Right ventricle myocardium inferior (tissue), 1 donor: ENCODE data around the gene MPND. TPM values are rescaled to one million over a fixed set of nuclear protein-coding genes. Genes with fewer than 3 reads are reported as not detected.

ENCODE experiments used
- ATAC-seq: fragments of 200-7000 bp; cut with Tn5 transposase; one replicate; pipeline ENCODE4 v1.9.1; 2020; ENCODE audit warnings: mild to moderate bottlenecking, moderate library complexity
- DNase-seq: peaks from one replicate; pipeline ENCODE4 v3.0.0; 2021; ENCODE audit errors: missing footprints
- intact Hi-C: fragments of 100-400 bp; cut with DNase I; formaldehyde crosslinking; loops from one replicate; pipeline ENCODE4 v1.11.0; 2022
- total RNA-seq: library from RNA; stranded (reverse); fragmentation: NEBNext Ultra II Directional; extraction: Animal tissue kit (Norgen Biotek cat#: 25700); gene quantifications from one replicate; pipeline ENCODE4 v1.2.1, GENCODE V29; 2021
- donor health status: DM: no; HTN: yes; CAD: no; lungs with severe emphysema.

MPND gene
- total RNA-seq, 1 donor from 2014 or later, result 21.0 TPM

DNA sequence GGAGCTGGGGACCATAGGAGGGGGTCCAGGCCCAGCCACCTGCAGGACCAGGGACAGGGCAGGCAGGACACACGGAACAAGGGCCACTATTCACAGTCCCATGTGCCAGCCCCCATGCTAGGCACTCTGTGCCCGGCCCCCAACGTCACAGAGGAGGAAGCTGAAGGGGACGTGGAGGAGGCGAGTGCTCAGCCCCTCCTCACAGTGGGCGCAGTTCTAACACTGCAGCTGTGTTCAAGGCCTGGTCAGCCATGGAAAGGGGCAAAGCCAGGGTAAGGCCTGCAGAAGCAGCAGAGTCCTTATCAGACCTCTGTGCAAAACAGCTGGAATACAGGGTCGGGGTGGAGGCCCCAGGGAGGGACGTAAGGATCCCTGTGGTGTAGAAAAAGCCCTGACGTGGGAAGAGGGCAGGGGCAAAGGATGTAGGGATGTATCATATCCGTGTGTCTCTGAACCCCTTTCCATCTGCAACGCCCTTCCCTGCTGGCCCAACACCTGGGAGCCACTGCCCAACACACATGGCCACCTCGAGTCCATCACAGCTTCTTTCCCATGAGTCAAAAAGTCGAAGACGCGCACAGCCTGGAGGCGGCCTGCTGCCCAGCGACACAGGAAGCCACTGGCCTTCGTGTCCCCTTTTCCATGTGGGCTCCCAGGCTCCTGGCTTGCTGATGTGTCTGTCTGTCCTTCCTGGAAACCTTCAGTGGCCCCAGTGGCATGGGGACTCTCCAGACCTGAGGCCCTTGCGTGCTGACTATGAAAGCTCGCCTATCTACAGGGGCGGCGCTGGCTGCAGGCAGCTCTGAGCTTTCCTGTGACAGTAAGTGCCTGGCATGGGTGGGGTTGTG lies 29.0 kb downstream of the MPND start:
- DNase-seq (no peak), ATAC-seq (no peak)
- intact Hi-C loops, result no loop called here

DNA sequence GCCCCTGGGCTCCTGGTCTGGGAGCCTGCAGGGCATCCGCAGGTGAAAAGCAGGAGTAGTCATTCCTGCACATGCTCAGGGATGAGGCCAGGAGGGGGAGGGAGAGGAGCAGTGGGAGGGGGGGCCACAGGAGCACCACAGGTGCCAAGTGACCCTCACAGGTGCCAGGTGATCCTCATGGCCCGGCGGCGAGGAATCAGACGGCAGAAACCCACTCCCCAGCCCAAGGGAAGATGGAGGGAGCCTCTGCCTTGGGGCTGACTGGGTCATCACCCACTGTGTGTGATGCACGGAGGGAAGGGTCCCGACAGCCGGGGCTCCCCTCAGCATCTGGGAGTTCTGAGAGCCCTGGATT lies 29.6 kb downstream of the MPND start:
- DNase-seq (no peak), ATAC-seq (no peak)
- intact Hi-C loops, result no loop called here

DNA sequence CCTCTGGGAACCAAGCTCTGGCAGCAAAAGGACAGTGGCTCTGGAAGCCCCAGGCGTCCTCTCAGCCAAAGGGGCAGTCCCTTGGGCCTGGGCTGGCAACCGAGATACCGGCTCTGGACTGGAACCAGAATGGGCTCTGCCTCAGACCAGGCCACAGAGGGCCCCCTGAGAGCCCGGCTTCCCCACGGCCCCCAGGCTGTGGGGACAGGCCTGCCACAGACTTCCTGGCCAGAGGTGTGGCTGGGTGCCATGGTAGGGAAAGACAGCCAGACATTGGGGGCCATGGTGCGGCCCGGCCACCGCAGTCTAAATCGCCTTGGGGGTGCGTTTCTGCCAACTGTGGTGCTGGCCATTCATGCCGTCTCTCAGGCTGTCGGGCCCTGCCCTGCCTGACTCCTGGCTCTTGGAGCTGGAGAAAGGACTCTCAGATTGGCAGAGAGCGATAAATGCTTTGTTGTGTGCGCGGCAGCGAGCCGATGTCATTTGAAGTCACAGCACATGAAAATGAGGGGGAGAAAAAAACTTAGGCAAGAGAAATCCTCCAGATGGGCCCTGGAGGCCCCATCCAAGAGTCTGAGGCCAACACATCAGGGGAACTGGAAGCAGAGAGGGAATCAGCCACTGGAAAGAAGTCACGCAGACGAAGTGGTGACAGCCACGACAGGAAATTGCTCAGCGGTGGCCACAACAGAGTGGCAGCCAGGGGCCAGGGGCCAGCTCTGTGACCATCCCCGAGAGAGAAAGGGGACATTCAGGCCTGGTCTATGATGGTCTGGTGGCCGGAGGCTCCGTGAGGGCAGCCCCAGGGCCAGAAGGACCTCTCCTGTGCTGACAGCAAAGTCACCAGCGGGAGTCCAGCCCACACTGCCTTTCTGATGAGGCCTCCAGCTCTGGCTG lies 30.5 kb downstream of the MPND start:
- DNase-seq, result peak; percentile 79
- peak; percentile 50 for ATAC-seq
- intact Hi-C loops, result loop anchor here (2.0 kb wide), 1 partner anchor 27 kb away; the partner anchor contains the start of gene SH3GL1

DNA sequence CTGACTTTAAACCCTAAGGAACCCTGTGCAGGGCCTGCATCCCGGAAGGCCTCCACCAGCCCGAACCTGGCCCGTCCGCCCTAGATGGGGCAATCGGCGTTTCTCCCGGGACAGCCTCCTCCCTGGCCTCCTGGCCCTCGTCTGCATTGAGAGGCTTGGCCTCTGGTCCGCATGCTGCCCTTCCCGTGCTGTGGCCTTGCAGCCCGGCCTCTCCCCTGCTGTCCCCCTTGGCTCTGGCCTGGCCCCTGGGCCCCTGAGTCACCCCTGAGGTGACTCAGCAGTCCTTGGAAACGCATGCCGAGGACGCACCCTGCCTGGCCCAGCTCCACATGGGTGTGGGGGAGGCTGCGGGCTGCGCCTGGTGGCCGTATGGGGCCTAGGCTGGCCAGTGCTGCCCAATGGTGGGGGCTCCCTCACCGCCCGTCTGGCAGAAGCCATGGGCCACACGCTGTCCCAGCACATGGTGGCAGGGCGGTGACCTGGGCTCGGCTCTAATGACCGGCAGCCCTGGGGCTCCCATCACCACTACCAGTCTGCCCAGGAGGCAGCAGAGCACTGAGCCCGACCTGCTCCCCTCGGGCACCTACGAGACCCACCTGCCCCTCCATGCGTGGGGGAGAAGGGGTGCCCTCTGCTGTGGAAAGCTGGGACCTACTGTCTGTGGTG lies 31.3 kb downstream of the MPND start:
- DNase-seq (peak; percentile 92), ATAC-seq (peak; percentile 84)
- intact Hi-C loops, result loop anchor here (2.0 kb wide), 1 partner anchor 26 kb away; the partner anchor contains the start of gene SH3GL1

DNA sequence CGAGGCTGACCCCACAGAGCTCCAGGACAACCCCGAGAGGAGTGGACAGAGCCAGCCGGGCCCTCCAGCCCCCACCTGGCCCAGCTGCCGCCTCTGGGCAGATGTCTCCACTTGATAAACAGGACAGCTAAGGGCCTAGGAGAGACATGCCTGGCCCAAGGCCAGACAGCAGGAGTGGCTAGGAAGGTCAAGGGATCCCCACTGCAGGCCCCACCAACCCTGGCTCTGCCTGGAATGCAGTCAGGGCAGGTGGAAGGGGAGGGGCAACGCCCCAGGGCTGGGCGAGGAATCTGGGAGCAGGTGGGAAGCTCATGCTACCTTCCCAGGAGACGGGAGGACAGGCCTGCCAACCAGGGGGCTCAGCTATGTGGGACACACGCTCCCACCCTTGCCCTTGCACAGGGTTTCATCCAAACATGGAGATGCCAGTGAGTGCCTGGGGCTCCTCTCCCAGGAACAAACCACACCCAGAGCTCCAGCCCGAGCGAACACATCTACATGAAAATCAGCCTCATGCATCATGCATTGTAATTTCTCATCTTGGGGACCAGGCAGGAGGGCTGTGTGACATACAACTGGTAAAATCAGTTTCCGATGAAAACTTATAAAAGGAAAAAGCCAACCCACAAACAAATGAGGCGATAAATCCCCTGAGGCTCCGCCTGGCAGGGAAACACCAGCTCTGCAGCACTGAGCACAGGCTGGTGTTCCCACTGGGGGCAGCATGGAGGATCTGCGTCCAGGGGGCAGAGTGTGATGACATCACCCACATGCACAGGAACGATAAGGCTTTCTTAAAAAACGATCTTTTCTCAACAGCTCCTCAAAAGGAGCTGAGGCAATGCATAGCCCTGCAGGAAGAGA lies 32.0 kb downstream of the MPND start:
- DNase-seq, result no peak
- ATAC-seq, result peak; percentile 1
- intact Hi-C loops, result loop anchor here (2.0 kb wide), 1 partner anchor 25 kb away; the partner anchor contains the start of gene SH3GL1

DNA sequence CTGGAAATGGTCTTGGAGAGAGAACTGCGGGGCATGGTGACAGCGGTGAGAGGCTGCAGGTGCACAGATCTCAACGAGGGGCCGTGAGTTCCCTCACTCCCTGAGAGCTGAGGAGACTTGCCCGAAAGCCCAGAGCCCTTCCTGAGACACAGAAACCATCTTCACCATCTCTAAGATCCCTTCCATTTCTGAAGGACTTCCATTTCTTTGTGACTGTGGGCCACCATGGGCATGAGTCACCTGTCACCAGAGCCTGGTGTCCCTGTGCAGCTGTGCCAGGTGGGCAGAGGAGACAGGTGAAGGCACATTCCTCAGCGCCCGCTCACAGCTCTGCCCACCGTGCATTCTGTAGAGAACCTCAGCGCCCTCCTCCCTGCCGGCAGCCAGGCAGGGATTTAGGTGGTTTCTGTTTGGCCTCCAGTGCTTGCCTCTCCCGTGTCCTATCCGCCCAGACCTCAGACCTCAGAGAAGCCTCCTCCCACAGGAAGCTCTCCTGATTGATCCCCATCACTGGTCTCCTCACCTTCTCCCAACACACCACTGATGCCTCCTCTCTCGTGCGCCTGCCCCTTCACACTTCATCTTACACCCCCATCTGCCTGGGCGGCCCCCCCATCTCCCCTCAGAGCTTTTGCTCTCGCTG lies 32.8 kb downstream of the MPND start:
- intact Hi-C loops, result no loop called here
- DNase-seq, result no peak
- ATAC-seq, result no peak

DNA sequence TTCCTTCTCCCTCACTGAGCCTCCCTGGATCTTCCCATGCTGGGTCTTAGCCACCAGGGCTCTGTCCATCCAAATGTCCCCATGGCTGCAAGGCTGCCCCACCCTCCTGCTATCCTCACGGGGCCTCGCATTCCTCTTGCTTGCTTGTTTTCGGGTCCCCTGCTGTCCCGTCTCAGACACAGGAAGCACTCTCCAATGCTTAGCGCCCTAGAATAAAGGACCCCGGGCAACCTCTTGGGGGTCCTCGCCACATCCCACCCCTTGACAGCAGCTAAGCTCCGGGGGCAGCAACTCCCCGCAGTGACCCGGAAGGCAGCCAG lies 33.3 kb downstream of the MPND start:
- no peak for DNase-seq
- no peak for ATAC-seq

DNA sequence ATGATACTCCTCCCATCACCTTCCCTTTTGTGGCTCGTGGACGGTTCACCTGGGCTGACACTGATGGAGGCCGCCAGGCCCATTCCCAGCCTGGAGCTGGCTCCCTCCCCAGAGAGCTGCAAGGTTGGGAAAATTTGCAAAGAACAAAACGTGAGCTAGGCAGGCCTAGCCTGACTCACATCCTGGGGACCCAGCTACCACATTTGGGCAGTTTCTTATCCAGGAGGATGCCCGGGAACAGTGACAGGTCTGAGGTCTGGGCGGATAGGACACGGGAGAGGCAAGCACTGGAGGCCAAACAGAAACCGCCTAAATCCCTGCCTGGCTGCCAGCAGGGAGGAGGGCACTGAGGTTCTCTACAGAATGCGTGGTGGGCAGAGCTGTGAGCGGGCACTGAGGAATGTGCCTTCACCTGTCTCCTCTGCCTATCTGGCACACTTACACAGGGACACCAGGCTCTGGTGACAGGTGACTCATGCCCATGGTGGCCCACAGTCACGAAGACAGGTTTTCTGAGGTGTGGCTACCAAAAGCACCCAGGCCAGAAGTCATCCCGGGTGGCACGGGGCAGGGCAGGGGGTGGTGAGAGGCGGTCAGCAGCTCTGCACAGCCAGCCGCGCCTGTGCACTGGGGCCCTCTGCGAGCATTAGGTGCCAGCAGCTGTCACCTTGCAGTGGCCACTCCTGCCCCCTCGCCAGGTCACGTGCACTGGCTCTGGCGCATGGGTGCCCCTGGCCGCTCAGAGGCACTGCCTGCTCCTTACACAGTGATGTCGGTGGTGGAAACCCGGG lies 33.8 kb downstream of the MPND start:
- ATAC-seq (no peak), DNase-seq (no peak)
- intact Hi-C loops, result no loop called here

More for the DNA sequence above, 33.3 kb downstream of the MPND start:
- intact Hi-C loops, result no loop called here

DNA sequence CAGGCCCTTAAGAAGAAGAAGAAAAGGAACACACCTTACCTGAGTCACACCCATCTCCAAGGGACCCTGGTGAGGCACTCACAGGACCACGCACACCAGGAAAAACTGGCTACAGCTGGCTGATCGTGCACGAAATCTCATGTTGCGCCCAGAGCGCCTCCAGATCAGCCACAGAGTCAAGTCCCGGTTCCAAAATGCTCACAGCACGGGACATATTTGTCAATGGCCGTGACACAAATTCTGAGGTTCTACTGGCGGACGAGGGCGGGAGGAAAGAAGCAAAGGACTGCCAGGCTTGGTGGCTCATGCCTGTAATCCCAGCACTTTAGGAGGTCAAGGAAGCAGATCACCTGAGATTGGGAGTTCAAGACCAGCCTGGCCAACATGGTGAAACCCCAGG lies 35.5 kb downstream of the MPND start:
- ATAC-seq (no peak), DNase-seq (no peak)
- intact Hi-C loops, result no loop called here

DNA sequence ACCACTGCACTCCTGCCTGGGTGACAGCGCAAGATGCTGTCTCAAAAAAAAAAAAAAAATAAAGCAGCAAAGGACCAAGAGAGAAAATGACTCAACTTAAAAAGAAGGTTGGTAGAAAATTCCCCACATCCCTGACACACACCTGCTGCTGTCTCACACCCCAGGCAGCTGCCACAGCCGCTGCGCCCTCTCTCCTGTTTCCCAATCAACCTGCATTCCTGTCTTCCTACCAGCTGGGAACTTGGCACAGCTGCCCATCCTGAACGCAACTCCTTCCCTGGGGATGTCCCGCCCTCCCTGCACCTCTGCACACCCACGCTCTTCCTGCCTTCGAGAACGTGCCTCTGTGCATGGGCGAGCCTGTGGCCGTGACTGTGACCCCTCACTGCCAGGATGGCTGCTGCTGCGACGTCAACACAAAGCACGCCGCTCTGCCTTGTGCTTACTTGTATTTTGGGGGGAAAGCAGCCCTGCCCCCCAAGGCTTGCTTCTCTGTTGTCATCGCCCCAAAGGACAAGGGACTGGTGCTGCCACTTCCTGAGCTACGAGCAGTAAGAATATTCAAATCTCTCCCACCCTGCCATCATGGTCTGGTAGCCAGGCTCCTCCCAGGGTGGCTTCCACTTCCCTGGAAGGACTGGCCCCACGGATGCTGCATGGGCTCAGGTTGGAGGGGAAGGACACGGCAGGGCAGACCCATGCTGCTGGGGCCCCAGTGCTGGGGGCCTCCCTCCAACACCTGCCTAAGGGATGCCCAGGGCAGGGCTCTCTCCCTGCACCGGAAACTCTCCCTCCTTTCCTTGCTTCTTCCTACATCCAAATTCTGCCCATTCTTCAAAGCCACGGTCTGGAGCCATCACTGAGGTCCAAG lies 36.3 kb downstream of the MPND start:
- DNase-seq, result no peak
- no peak for ATAC-seq
- intact Hi-C loops, result no loop called here

DNA sequence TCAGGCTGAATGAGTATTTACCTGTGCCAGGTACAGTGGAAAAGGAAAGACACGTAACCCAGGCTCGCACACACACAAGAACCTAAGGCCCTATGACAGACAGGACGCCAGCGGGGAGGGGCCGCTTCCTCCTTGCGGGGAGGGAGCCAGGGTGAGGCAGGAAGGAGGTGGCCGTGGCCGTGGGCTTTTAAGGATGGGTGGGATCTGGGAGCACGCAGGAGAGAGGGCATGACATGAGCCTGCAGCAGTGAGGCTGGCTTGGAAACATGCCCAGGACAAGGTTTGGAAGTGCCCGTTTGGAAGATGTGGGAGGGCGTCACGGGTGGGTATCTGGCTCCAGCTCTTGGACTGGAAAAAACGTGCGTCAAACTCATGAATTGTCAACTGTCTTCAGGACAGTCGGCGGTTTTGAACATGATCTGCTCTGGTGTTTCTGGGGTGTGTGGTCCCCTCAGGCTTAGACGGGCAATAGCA lies 36.9 kb downstream of the MPND start:
- ATAC-seq (peak; percentile 23), DNase-seq (peak; percentile 87)
- intact Hi-C loops, result no loop called here

DNA sequence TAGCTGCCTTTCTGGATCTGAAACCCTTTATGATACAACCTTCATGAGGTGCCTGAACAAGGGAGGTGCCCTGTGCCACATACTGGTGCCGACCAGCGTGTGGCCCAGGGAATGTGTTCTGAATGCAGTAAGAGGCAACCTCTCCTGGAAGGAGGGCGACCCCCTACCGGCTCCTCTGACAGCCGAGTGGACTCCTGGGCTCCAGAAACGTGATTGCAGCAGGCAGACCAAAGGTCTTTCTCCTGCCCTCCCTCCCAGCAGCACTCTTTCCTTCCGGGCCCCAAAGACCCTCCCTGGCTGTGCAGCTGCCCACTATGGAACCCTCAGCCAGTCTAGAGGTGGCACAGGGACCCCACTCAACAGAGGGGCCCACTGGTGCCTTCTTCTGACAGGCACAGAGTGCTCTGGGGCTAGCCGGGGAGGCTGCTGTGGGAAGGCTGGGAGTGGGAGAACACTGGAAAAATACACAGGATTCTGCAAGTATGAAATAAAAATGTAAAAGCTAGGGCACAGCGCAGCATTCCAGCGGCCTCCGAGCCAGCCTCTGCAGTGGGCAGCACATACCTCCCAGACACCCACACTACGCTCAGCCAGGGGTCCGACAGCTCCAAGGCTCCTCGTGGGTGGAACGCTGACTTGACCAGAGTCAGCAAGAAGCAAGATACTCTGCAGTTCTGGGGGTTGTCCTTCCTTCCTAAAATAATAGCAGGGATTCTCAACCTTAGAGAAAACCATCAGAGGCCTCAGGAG lies 42.1 kb downstream of the MPND start:
- DNase-seq (no peak), ATAC-seq (no peak)
- intact Hi-C loops, result no loop called here

DNA sequence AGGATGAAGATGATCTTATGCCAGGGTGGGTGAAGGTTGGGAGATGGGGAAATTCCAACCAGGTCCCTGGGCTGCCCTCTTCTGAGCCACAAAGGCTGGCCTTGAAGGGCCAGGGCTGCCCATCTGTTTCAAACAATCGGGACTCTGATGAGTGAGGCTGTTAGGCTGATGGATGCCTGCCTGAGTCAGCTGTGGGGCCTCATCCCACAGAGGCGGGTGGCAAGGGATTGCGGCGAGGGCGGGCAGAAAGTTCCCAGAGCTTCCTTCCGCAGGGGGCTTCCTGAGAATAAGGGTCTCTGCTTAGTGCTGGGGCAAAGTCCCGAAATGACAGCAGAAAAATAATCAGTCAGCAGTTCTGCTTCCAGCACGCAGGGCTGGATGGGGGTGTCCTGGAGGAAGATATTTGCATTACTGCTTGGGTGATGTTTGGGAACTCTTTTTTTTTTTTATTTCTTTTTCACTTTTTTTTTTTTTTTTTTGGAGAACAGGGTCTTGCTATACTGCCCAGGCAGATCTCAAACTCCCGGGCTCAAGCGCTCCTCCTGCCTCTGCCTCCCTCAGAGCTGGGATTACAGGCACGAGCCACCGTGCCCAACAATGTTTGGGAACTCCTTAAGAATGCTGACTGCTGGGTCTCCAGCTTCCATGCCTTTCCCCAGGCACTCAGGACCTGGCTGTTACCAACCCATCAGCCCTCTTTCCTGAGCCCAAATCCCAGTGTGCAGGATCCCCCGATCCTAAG lies 42.9 kb downstream of the MPND start:
- ATAC-seq, result no peak
- intact Hi-C loops, result no loop called here
- DNase-seq, result no peak

DNA sequence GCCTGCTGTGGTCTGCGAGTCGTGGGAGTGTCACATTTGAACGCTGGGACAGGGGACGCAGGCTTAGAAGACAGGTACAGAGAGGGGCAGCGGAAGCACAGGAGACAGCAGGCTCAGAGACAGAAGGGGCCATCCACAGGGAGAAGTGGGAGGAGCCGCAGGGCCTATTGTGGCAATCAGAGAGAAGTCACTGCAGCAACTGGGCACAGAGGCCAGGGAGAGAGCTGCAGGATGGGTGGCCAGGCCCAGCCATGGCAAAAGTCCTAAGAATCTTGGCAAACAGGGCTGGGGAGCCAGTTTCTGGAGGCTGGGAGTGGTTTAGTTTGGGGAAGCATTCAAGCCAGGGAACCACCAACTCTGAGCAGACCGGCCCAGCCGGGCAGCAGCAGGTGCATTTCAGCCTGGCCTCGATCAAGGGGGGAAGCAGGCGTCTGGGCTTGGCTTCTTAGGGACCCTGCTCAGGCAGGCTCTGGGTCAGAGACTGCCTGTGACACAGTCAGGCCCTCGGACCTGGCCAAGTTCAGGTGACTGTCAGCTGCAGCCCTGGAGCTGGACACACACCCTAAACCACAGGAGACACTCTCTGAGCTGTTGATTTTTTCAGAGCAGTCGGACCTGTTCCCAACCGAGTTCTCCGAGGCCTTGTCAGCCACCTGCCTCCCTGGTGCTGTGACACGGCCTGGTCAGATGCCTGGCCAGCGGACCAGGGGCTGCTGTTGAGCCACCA lies 45.1 kb downstream of the MPND start:
- intact Hi-C loops, result no loop called here
- DNase-seq, result no peak
- peak; percentile 47 for ATAC-seq
